ENCODE data around the gene GARNL3.

- TF ChIP-seq CTCF (IDR thresholded peaks at IDR 0.05) (no peak), EZH2 (IDR thresholded peaks at IDR 0.05) (no peak), EZH2phosphoT487 (IDR thresholded peaks at IDR 0.05) (no peak)
Observed at GRCh38 chr9:127319366-127320114, 55.0 kb downstream of the GARNL3 start.
